NCI-H510A (cell line): Measurements from ENCODE around the gene ANKRD11.
"Not testable (repeated sequence)": the region's sequence is repeated elsewhere in the genome, so short reads cannot be mapped to it uniquely, and the experiment has no call there.

Experiments
- DNase-seq: peaks from one replicate; lab custom pipeline; 2025; lab: John Stamatoyannopoulos, UW

Gene ANKRD11

DNA sequence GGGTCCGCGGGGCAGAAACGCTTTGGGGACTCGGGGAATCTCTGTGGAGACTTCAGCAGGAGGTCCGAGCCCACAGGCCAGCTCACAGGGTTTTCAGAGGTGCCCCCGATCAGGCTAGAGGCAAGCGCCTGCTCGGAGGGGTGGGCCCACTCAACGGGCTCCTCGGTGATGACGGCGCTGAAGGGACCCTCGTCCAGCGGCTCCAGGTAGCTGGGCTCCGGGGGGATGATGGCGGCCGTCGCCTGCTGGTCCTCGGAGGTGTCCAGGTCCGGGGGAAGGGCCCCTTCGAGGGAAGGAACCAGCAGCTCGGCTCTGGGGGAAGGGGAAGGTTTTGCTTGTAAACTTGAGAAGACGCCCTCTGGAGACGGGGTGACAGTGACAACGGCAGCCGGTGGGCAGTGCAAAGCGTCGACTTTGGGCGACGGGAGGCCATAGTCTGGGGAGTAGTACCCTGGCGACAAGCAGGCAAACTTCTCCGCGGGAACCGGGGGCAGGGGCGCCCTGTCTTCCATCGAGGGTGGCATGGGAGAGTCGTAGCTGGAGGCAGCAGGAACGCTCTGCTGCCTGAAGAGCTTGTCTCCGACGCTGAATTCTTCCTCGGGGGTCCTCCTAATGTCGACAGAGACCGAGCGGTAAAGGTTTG, 209.7 kb downstream of the ANKRD11 start:
- DNase-seq = no peak

GRCh38 chr16:89279666-89280481, 210.5 kb downstream of the ANKRD11 start:
- DNase-seq = no peak

- no peak for DNase-seq
These were observed 211.7 kb downstream of the ANKRD11 start for GRCh38 chr16:89278441-89279240.

- DNase-seq = no peak
These were observed 212.6 kb downstream of the ANKRD11 start for GRCh38 chr16:89277641-89278341.

- DNase-seq = no peak
These were observed 213.3 kb downstream of the ANKRD11 start for GRCh38 chr16:89277049-89277448.

GRCh38 chr16:89275837-89276720, 214.3 kb downstream of the ANKRD11 start:
- no peak for DNase-seq

DNA sequence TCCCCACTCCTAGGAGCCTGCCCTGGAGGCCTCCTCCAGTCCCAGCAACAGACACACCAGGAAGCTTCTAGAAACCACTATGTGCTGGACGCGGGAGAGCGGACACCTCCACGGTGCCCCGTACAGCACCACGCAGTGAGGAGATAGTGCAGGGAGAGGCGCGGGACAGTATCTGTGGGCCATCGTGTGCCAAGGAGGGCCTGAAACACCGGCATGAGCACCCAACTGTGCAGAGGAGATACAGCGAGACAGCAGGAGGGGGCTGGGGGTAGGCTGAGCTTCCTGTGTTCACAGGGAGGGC, 215.1 kb downstream of the ANKRD11 start:
- DNase-seq = no peak

DNA sequence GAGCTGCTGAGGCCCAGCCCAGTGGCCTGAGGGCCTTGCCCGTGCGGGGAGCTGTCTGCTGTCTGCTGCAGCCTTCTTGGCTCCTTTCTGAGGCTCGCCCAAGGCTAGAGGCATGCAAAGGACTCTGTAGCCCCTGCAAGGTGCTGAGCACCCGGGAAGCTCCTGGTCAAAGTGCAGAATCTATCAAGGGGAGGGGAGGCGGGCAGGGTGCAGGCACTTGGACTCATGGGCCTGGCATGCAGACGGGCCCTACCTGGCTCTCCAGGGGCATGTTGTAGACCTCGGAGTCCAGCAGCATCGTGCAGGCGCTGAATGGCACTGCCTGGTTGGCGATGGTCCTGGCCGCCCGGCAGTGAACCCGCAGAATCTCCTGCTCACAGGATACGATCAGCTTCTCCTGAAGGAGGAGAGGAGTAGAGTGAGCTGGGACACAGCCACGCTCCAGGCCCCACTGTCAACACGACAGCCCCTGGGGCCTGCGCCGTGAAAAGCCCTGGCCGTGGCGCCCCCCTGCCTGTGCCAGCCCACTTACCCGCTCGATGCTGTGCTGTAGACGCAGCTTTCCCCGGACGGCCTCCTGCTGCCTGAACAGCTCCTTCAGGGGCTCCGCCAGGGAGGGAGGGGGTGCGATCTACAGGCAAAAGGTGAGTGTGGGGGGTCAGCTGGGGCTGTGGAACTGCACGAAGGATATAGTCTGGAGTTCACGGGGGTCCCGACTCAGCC, 215.6 kb downstream of the ANKRD11 start:
- no peak for DNase-seq

- DNase-seq = no peak
These were observed 216.5 kb downstream of the ANKRD11 start for GRCh38 chr16:89273741-89274472.

- no peak for DNase-seq
These were observed 217.7 kb downstream of the ANKRD11 start for GRCh38 chr16:89272631-89273030.

DNA sequence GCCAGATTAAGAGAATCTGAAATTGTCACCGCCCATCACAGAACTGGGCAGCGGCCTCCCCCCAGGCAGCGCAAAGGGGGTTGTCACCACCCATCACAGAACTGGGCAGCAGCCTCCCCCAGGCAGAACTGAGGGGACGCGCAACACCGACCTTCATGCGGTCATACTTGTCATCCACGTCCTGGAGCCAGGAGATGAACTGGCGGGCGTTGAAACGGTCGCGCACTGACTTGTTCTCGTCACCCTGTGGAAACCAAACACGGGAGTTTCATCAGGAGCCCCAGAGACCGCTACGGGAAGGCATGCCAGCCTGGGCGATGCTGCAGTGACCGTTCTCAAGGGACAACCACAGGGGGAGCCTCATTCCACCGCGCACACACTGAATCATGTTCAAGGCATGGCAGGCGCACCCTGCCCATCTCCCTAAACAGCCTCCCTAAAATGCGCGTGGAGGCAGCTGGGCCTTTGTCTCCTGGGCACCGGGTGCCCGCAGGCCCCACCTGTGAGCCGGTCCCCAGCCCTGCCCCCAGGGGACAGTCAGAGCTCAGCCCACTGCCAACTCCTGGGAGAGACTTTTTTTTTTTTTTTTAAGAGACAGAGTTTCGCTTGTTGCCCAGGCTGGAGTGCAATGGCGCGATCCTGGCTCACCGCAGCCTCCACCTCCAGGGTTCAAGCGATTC, 219.6 kb downstream of the ANKRD11 start:
- no peak for DNase-seq

DNA sequence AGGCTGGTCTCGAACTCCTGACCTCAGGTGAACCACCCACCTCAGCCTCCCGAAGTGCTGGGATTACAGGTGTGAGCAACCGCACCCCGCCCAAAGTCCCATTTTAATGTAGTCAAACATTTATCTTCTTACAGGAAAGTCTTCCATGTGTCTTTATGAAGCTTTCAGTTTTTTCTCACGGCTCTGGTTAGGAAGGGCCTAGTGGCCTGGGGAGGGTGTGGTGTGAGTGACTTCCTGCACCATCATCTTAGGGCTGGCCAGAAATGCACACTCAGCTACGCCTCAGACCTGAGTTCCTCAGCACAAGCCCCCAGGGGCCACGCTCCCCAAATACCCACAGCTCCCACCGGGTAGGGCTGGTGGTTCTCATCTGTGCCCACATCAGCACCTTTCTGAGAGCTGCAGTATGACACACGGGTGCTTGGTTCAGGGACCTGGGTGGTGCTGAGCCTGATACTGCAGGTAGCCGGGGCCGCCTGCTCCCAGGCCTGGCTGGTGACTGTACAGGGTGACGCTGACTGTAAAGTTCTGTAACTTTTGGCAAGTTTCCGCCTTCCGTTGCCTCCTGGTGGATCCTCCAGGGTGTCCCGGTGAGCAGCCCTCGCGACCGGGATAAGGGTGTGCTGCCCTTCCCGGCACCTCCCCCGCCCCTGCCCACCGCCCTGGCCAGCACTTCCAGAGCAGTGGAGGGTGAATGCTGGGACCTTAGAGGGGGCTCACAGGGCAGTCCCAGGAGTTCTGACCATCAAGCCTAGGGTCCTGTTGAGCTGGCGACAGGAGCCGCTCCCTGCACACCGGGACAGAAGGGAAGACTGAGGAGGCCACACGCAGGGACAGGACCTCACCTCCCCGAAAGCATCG, 220.3 kb downstream of the ANKRD11 start:
- DNase-seq = no peak

GRCh38 chr16:89268987-89269735, 221.2 kb downstream of the ANKRD11 start:
- no peak for DNase-seq

GRCh38 chr16:89268585-89268984, 221.8 kb downstream of the ANKRD11 start:
- DNase-seq = no peak

GRCh38 chr16:89267746-89268145, 222.6 kb downstream of the ANKRD11 start:
- DNase-seq = not testable (repeated sequence)

DNA sequence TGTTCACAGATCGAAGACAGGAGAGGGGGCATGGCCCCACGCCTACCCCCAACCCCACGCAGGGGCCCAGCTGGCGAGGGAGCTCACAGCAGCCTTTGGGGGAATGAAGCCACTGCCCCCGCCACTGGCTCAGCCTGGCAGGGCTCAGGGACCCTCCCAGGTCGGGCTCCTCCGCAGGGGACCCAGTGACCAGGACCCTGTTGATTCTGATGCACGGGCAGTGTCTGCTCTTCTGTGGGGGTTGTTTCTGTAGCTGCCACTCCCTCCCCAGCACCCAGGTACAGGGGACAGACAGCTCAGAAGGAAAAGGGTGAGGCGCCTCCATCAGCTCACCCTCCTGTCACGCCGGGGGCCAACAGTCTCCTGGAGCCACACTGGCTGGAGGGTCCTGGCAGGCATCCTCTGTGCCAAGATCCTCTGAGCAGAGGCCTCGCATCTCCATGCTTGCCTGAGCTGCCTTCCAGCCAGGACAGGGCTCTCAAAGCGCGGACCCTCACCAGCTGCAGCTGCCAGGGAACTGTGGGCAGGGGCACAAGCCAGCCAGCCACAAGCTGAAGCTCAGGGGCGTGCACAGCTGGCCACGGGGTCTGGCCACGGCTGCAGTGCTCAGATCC, 223.7 kb downstream of the ANKRD11 start:
- DNase-seq = no peak

DNA sequence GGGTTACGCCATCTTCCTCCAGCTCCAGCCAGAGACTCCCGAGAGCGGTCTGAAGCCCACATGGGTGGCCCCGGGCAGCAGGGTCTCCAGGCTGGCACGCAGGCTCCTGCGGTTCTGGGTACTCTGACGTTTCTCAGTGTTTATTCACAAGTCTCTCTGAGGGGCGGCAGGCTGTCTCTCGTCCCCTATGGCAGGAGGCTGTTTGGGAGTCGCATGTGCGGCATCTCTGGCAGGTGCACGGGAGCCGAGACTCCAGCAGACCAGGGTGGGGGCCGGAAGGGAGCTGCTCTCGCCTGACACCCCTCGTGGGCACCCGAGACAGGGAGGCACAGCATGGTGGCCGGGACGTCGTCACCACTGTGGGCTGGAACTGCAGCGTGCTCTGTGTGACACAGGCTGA, 224.7 kb downstream of the ANKRD11 start:
- DNase-seq = no peak
